GM18870 (cell line): ENCODE results near the gene IDE.
"Not testable (repeated sequence)": the region's sequence is repeated elsewhere in the genome, so short reads cannot be mapped to it uniquely, and the experiment has no call there.

ENCODE experiments used
- ATAC-seq: cut with Tn5 transposase; IDR thresholded peaks from one replicate; pipeline ENCODE4 v1.9.1; 2021; ENCODE audit warnings: moderate library complexity; ENCODE audit not compliant: unreplicated experiment

Gene IDE

GRCh38 chr10:92492748-92493240 is 81.1 kb downstream of the IDE start:
- no peak for ATAC-seq

GRCh38 chr10:92490387-92490786 is 83.5 kb downstream of the IDE start:
- ATAC-seq: no peak

- no peak for ATAC-seq
Observed at GRCh38 chr10:92486637-92487036, 87.3 kb downstream of the IDE start.

DNA sequence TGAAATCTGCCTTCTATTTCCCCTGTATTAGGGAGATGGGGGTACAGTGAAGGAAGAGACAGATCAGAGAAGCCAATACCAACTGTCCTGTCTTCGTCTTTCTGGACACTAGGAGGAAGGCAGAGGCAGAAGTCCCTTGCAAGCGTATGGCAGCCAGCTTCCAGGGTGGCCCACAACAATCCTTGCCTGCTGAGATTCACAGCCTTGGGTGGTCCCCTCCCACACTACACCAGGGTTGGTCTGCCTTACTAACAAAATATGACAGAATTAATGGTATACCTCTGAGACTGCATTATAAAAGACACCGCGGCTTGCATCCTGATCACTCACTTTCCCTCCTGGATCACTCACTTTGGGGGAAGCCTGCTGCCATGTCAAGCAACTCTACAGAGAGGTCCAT is 90.4 kb downstream of the IDE start:
- no peak for ATAC-seq

DNA sequence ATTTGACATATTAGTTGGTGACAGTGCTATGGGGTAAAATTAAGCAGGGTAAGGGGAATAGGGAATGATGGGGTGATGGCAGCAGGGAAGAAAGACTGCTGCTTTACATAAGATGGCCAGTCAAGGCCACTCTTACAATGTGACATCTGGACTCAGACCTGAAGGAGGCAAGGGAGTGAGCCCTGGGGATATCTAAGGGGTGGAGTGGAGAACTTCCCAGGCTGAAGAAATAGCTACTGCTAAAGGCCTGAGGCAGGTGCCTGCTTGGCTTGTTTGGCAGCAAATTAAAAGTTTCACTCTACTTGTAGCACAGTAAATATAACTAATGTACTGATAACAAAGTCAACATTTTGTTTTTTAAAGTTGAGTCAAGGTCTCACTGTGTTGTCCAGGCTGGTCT is 93.5 kb downstream of the IDE start:
- ATAC-seq: no peak

GRCh38 chr10:92479547-92479946 is 94.3 kb downstream of the IDE start:
- no peak for ATAC-seq

DNA sequence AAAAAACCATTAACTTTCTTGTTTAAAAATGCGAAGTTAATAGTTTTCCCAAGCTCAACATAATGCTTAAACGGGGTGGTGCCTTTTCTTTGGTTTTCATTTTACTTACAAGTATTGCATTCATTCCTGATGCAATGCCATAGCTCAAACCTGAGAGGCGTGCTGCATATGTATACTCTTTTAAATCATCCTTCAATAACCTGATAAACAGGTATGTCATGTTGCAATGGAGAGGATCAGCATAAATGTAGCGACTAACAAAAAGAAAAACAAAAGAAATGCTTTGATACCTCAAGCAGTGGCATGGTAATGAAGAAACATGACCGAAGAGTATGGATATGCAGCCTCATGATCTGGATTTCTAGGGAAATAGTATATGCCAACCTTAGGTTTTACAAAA is 95.4 kb downstream of the IDE start:
- ATAC-seq: no peak

DNA sequence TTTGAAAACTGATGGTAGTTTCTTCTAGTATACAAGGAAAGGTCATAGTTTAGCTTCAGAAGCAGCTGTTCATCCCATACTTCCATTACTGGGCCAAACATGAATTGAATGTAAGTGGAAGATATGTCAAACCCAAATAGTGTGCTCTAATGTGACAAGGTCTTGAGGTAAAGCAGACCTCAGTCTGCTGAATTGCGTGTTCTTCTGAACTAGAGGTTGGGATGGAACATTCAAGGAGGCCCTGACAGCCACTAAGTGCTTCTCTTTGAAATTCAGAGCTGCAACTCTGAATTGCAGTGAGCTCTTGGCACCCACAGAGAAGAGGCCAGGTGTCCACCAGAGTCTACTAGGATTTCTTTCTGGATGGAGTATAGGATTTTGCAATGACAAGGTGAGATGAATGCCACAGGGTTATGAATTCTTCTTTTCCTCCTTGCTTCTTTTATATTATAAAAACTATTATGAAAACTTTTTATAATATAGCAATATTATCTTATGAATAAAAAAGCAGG is 98.5 kb downstream of the IDE start:
- no peak for ATAC-seq

DNA sequence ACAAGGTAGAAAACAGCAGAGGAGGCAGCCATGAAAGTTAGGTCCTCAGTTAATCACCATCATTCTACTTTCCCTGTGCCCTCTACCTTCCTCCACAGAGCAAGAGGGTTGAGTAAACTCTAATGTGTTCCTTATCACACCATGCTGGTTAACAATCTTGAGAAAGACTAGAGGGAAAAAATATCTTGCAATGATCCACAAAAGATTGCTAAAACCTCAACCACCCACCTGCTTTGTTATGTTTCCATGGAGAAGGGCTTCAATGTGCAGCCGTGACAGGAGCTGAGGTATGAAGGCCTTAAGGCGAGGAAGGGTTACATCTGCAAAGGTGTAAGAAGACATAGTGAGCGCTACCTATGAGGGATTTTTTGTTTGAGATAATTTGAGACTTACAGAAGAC is 103.9 kb downstream of the IDE start:
- no peak for ATAC-seq

- no peak for ATAC-seq
Observed at GRCh38 chr10:92464364-92464763, 109.5 kb downstream of the IDE start.

DNA sequence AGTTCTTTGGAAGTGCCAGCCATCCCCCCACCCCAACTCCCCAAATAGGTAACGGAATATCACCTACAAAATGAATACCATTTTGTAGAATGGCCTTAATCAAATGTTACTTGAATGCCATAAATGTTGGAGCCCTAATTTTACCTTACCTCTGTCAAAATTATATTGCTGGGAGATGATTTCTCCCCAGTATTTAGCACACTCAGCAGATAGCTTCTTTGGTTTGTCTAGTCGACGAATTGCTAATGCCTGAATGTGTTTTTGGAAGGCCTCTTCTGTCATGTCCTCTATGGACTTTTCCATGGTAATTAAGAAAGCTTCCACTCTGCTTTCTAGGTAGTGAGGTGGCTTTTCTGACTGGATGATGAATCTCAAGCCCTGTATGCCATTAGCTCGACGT is 110.3 kb downstream of the IDE start:
- no peak for ATAC-seq

DNA sequence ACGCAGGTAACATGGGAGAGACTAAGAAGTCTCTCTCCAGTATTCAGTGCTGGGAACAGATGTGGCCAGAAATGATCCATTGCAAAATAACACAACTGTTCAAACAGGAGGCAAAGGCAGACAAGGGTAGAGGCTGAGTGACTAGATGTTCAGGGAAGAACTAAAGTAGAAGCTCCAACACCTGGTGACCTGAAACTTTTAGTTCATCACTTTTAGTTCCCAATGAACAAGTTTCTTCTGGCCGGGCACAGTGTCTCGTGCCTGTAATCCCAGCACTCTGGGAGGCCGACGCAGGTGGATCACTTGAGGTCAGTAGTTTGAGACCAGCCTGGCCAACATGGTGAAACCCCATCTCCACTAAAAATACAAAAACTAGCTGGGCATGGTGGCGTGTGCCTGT is 118.9 kb downstream of the IDE start:
- not testable (repeated sequence) for ATAC-seq

- no peak for ATAC-seq
Observed at GRCh38 chr10:92452313-92452712, 121.6 kb downstream of the IDE start.

- ATAC-seq: no peak
Observed at GRCh38 chr10:92451431-92451830, 122.5 kb downstream of the IDE start.

- ATAC-seq: no peak
Observed at GRCh38 chr10:92450896-92451295, 123.0 kb downstream of the IDE start.

DNA sequence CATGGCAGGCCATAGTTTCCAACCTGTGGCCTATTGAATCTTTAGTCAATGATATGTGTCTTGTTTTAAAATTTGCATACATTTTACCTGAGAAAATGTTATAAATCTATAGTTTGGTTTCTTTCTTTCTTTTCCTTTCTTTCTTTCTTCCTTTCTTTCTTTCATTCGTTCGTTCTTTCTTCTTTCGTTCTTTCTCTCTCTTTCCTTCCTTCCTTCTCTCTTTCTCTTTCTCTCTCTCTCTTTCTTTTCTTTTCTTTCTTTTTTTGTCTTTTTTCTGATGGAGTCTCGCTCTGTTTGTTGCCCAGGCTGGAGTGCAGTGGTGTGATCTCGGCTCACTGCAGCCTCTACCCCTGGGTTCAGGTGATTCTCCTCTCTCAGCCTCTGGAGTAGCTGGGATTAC is 133.3 kb downstream of the IDE start:
- no peak for ATAC-seq

GRCh38 chr10:92438220-92438619 is 135.7 kb downstream of the IDE start:
- ATAC-seq: no peak

- ATAC-seq: no peak
Observed at GRCh38 chr10:92436611-92437010, 137.3 kb downstream of the IDE start.

DNA sequence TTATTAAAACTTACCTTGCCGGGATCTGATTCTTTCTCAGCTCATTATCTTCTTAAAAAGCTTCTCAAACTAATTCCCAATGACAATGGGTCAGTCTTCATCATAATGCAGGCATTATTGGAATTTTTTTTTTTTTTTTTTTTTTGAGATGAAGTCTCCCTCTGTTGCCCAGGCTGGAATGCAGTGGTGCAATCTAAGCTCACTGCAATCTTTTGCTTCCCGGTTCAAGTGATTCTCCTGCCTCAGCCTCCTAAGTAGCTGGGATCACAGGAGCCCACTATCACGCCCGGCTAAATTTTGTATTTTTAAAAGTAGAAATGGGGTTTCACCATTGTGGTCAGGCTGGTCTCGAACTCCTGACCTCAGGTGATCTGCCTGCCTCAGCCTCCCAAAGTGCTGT is 137.8 kb downstream of the IDE start:
- not testable (repeated sequence) for ATAC-seq

DNA sequence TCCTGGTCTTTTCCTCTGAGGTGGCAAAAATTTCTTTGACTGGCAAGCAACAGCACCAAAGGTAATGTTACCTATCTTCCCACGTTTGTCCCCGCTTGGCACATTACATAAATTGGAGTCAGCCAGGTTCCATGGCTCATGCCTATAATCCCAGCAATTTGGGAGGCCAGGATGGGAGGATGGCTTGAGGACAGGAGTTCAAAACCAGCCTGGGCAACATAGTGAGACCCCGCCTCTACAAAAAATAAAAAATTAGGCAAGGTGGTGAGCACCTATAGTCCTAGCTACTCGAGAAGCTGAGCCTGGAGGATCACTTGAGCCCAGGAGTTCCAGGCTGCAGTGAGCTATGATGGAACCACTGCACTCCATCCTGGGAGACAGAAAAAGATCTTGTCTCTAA is 139.5 kb downstream of the IDE start:
- no peak for ATAC-seq

GRCh38 chr10:92432596-92432995 is 141.3 kb downstream of the IDE start:
- no peak for ATAC-seq

- ATAC-seq: no peak
Observed at GRCh38 chr10:92430103-92430502, 143.8 kb downstream of the IDE start.

GRCh38 chr10:92421550-92421949 is 152.3 kb downstream of the IDE start:
- ATAC-seq: no peak
